GM10248 (cell line): ENCODE results near the gene LRRN4CL.
"Not testable (repeated sequence)": the region's sequence is repeated elsewhere in the genome, so short reads cannot be mapped to it uniquely, and the experiment has no call there.

Experiments
- CTCF ChIA-PET: fragments of 300-600 bp; sonication (Branson Sonifier 250); formaldehyde crosslinking; extraction: SDS; loops from one replicate; lab custom pipeline; 2021; ENCODE audit warnings: antibody characterized with exemption; lab: Yijun Ruan, JAX
- POLR2A ChIA-PET: fragments of 350-650 bp; sonication (Branson Sonifier 250); formaldehyde crosslinking; extraction: SDS; loops from one replicate; lab custom pipeline; 2020; ENCODE audit warnings: antibody characterized with exemption; lab: Yijun Ruan, JAX
- DNase-seq: peaks from one replicate; pipeline ENCODE4 v3.0.0; 2012; ENCODE audit errors: extremely low spot score
- CTCF ChIP-seq: IDR thresholded peaks from 2 replicates; pipeline ENCODE4 v1.5.1; 2012; ENCODE audit warnings: mild to moderate bottlenecking, low read depth; ENCODE audit errors: extremely low read depth, missing control alignments, control extremely low read depth

The LRRN4CL gene

GRCh38 chr11:62689421-62690183, at the start of gene LRRN4CL:
Gene LRRN4CL, minus strand, starts transcription at chr11:62689530. Its CDS starts 1,022 bp downstream, at chr11:62688508.
- ChIA-PET POLR2A (interaction anchor here (2.0 kb wide), 1 partner anchor 25 kb away, joined by 9 read pairs; the partner anchor contains the start of genes C11orf98 and CSKMT), CTCF (interaction anchor here (0.8 to 7.0 kb wide), 11 partner anchors 8 to 294 kb away, joined by 3 to 59 read pairs (median 4); partner anchors contain the start of genes GNG3, LBHD1 and TUT1)
- TF ChIP-seq CTCF, result no peak
- no peak for DNase-seq

- ChIA-PET POLR2A (no interaction called here), CTCF (interaction anchor here (1.1 to 1.7 kb wide), 3 partner anchors 11 to 125 kb away, joined by 3 to 5 read pairs (median 3); no protein-coding TSS in a partner anchor)
- no peak for DNase-seq
- TF ChIP-seq CTCF, result no peak
These were observed 47.9 kb upstream of the LRRN4CL start for GRCh38 chr11:62737196-62737595.

GRCh38 chr11:62732830-62733229, 43.5 kb upstream of the LRRN4CL start:
- ChIA-PET POLR2A (no interaction called here), CTCF (no interaction called here)
- TF ChIP-seq CTCF, result no peak
- no peak for DNase-seq

GRCh38 chr11:62730076-62730475, 40.7 kb upstream of the LRRN4CL start:
- DNase-seq, POLR2A ChIA-PET: not testable (repeated sequence)
- CTCF ChIA-PET, result interaction anchor here (0.9 to 5.7 kb wide), 10 partner anchors 8 to 176 kb away, joined by 3 to 24 read pairs (median 4); partner anchors contain the start of genes SLC3A2, TMEM179B and ZBTB3

GRCh38 chr11:62728171-62728988, 39.0 kb upstream of the LRRN4CL start, which contains the start of gene TTC9C:
Gene TTC9C, plus strand, starts transcription at chr11:62728486. Its CDS starts 363 bp downstream, at chr11:62728849.
- ChIA-PET CTCF (interaction anchor here (1.1 to 5.7 kb wide), 9 partner anchors 13 to 153 kb away, joined by 4 to 24 read pairs (median 5); partner anchors contain the start of genes SLC3A2, TAF6L, TMEM179B and ZBTB3), POLR2A (interaction anchor here (0.5 to 2.1 kb wide), 11 partner anchors 19 to 1387 kb away, joined by 3 to 21 read pairs (median 7); partner anchors contain the start of genes C11orf98, CSKMT, EEF1G and TUT1)
- DNase-seq, result peak; percentile 81
- no peak for TF ChIP-seq CTCF

- ChIA-PET POLR2A (interaction anchor here (0.6 to 2.1 kb wide), 14 partner anchors 13 to 154 kb away, joined by 3 to 21 read pairs (median 5); partner anchors contain the start of genes BSCL2, C11orf98, CSKMT and EEF1G), CTCF (interaction anchor here (1.0 to 5.7 kb wide), 9 partner anchors 12 to 153 kb away, joined by 3 to 24 read pairs (median 5); partner anchors contain the start of genes SLC3A2, TAF6L, TMEM179B and ZBTB3)
- TF ChIP-seq CTCF, result no peak
- peak; percentile 87 for DNase-seq
These were observed 38.5 kb upstream of the LRRN4CL start for GRCh38 chr11:62727872-62728170.
